ENCODE results near the gene MUC5AC. TPM values are rescaled to one million over a fixed set of nuclear protein-coding genes. Genes with fewer than 3 reads are reported as not detected.

The MUC5AC gene
- total and polyA plus RNA-seq, 7 donors: 0.02 TPM; not detected in 6

DNA sequence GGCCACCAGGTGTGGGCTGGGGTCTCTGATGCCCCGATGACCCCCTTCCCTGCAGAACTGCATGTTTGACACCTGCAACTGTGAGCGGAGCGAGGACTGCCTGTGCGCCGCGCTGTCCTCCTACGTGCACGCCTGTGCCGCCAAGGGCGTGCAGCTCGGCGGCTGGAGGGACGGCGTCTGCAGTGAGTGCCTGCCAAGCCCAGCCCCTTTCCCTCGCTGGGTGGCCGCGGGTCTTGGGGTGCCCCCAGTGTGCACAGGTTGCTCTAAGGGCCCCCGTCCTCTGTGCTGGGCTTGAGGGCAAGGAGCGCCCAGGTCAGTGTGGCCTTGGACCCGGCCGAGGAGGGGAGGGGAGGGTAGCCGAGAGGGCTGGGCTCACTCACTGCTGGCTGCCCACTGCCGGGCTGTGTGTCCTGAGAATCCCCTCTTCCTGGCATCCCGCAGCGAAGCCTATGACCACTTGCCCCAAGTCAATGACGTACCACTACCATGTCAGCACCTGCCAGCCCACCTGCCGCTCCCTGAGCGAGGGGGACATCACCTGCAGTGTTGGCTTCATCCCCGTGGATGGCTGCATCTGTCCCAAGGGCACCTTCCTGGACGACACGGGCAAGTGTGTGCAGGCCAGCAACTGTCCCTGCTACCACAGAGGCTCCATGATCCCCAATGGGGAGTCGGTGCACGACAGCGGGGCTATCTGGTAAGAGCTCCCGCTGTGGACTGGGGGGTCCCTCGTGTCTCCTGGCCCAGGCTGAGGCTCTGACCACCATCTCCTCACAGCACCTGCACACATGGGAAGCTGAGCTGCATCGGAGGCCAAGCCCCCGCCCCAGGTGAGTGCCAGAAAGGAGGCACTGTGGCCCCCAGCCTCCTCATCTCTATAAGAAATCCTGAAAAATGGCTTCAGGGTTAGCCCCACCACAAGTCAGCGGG lies 17.0 kb downstream of the MUC5AC start:
- WGBS, 3 donors: 89 to 92% (median 89%) methylated on average over 36 to 39 of the region's 39 CpGs
- TF ChIP-seq, protein P1, sequence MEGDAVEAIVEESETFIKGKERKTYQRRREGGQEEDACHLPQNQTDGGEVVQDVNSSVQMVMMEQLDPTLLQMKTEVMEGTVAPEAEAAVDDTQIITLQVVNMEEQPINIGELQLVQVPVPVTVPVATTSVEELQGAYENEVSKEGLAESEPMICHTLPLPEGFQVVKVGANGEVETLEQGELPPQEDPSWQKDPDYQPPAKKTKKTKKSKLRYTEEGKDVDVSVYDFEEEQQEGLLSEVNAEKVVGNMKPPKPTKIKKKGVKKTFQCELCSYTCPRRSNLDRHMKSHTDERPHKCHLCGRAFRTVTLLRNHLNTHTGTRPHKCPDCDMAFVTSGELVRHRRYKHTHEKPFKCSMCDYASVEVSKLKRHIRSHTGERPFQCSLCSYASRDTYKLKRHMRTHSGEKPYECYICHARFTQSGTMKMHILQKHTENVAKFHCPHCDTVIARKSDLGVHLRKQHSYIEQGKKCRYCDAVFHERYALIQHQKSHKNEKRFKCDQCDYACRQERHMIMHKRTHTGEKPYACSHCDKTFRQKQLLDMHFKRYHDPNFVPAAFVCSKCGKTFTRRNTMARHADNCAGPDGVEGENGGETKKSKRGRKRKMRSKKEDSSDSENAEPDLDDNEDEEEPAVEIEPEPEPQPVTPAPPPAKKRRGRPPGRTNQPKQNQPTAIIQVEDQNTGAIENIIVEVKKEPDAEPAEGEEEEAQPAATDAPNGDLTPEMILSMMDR (IDR thresholded peaks at IDR 0.05): no peak
- no peak overlapping the region for H3K4me3 ChIP-seq
- peak in 1 of 4 donors; percentile 29 for ATAC-seq
- no peaks in the 10 kb centered on the region for H3K9me3 ChIP-seq
- H3K36me3 ChIP-seq (ENCODE audit: insufficient read depth in 1 of 2, low read depth in 1 of 2): no peaks in the 10 kb centered on the region
- peaks cover 0 to 14% (median 2%) of the 10 kb centered on the region in 3 donors for H3K27me3 ChIP-seq (ENCODE audit: insufficient read depth in 3 of 3, low read length in 2 of 3)
- no peaks in the 10 kb centered on the region for H3K4me1 ChIP-seq
- DNase-seq: peak; percentile 10 to 51
- no peak overlapping the region for H3K27ac ChIP-seq
- intact Hi-C loops (cut with DNase I): no loop called here

DNA sequence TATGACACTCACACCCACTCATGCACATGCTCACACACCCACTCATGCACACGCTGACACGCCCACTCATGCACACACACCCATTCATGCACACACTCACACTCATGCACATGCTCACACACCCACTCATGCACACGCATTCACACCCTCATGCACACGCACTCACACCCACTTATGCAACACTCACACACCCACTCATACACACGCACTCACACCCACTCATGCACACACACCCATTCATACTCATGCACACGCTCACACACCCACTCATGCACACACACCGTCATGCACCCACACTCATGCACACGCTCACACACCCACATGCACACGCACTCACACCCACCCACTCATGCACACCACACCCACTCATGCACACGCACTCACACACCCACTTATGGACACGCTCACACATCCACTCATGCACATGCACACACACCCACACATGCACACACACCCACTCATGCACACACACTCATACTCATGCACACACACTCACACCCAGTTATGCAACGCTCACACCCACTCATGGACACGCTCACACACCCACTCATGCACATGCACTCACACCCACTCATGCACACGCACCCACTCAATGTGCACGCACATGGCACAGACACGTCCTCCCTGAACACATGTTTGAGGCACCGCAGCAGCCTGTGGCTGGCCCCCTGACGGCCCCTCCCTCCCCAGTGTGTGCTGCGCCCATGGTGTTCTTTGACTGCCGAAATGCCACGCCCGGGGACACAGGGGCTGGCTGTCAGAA lies 17.9 kb downstream of the MUC5AC start:
- WGBS, 3 donors: 80 to 92% (median 90%) methylated on average over 22 of the region's 22 CpGs
- TF ChIP-seq, protein P1 (IDR thresholded peaks at IDR 0.05): no peak
- Histone ChIP-seq H3K36me3 (ENCODE audit: insufficient read depth in 1 of 2, low read depth in 1 of 2) (no peaks in the 10 kb centered on the region), H3K4me3 (no peak overlapping the region), H3K9me3 (no peaks in the 10 kb centered on the region), H3K27me3 (ENCODE audit: insufficient read depth in 3 of 3, low read length in 2 of 3) (peaks cover 0 to 14% (median 7%) of the 10 kb centered on the region in 3 donors), H3K27ac (no peak overlapping the region), H3K4me1 (no peaks in the 10 kb centered on the region)
- DNase-seq (no peak), ATAC-seq (no peak)
- intact Hi-C loops (cut with DNase I): no loop called here

DNA sequence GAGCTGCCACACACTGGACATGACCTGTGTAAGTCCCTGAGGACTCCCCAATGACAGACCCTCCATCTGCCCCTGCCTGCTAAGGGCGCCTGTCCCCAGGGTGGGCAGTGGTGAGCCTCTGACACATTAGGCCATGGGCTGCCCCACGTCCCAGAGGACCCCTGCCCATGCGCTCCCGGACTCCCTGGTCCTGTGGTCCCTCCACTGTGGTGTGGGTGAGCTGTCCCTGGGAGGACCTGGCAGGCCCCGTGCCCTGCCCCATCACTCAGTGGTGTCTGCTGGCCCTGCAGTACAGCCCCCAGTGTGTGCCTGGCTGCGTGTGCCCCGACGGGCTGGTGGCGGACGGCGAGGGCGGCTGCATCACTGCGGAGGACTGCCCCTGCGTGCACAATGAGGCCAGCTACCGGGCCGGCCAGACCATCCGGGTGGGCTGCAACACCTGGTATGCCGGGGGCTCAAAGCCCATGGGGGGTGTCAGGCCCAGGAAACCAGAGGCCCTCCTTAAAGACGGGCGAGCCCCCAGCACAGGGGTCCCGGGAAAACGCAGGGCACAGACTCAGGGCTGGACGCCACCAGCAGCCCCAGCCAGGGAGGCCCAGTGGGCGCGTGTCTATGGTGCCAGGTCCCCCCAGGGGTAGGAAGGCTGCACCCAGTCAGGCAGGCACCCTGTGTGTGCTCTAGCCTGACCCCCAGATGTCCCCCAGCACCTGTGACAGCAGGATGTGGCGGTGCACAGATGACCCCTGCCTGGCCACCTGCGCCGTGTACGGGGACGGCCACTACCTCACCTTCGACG lies 18.7 kb downstream of the MUC5AC start:
- H3K9me3 ChIP-seq: no peaks in the 10 kb centered on the region
- no peaks in the 10 kb centered on the region for H3K4me1 ChIP-seq
- TF ChIP-seq, protein P1 (IDR thresholded peaks at IDR 0.05): no peak
- ATAC-seq (no peak), DNase-seq (peak in 1 of 2 donors; percentile 38)
- H3K36me3 ChIP-seq (ENCODE audit: insufficient read depth in 1 of 2, low read depth in 1 of 2): no peaks in the 10 kb centered on the region
- H3K27ac ChIP-seq: no peak overlapping the region
- H3K4me3 ChIP-seq: no peak overlapping the region
- WGBS, 3 donors: 77 to 88% (median 88%) methylated on average over 30 to 32 of the region's 32 CpGs
- intact Hi-C loops (cut with DNase I): no loop called here
- peaks cover 0 to 14% (median 7%) of the 10 kb centered on the region in 3 donors for H3K27me3 ChIP-seq (ENCODE audit: insufficient read depth in 3 of 3, low read length in 2 of 3)

GRCh38 chr11:1177020-1177770 lies 19.4 kb downstream of the MUC5AC start:
- ATAC-seq (no peak), DNase-seq (peak in 1 of 2 donors; percentile 34)
- intact Hi-C loops (cut with DNase I): no loop called here
- TF ChIP-seq, protein P1 (IDR thresholded peaks at IDR 0.05): no peak
- WGBS, 3 donors: 84 to 87% (median 85%) methylated on average over 34 of the region's 34 CpGs
- peaks cover 0 to 14% (median 7%) of the 10 kb centered on the region in 3 donors for H3K27me3 ChIP-seq (ENCODE audit: insufficient read depth in 3 of 3, low read length in 2 of 3)
- no peaks in the 10 kb centered on the region for H3K9me3 ChIP-seq
- H3K4me1 ChIP-seq: no peaks in the 10 kb centered on the region
- no peak overlapping the region for H3K27ac ChIP-seq
- no peak overlapping the region for H3K4me3 ChIP-seq
- H3K36me3 ChIP-seq (ENCODE audit: insufficient read depth in 1 of 2, low read depth in 1 of 2): no peaks in the 10 kb centered on the region
